DOHH2 (cell line): ENCODE data around the gene ABCD3.

ENCODE experiments used
- H3F3A ChIP-seq: fragments of 200-600 bp; sonication (generic), shearing (Covaris generic); 2 replicates; pipeline ENCODE4 v1.6.0; 2016; ENCODE audit warnings: antibody characterized with exemption, mild to moderate bottlenecking; ENCODE audit not compliant: control insufficient read depth, insufficient read depth
- H3K27ac ChIP-seq: fragments of 200-600 bp; sonication (generic); 2 replicates; pipeline ENCODE4 v1.5.1; 2014; ENCODE audit warnings: low read depth, mild to moderate bottlenecking, low read length, moderate library complexity
- H3K27me3 ChIP-seq: fragments of 200-600 bp; sonication (generic); 2 replicates; pipeline ENCODE4 v1.6.1; 2014; ENCODE audit warnings: mild to moderate bottlenecking, low read length, mixed read lengths; ENCODE audit not compliant: control insufficient read depth
- H3K36me3 ChIP-seq: fragments of 200-600 bp; sonication (generic); 2 replicates; pipeline ENCODE4 v1.6.1; 2014; ENCODE audit warnings: mild to moderate bottlenecking, low read length, moderate library complexity, mixed read lengths; ENCODE audit not compliant: control insufficient read depth
- H3K4me1 ChIP-seq: fragments of 200-600 bp; sonication (generic); 2 replicates; pipeline ENCODE4 v1.6.1; 2014; ENCODE audit warnings: mild to moderate bottlenecking, low read length, mixed read lengths; ENCODE audit not compliant: control insufficient read depth
- H3K4me2 ChIP-seq: fragments of 200-600 bp; sonication (generic); 2 replicates; pipeline ENCODE4 v1.6.0; 2014; ENCODE audit warnings: mild to moderate bottlenecking, low read length, moderate library complexity
- H3K4me3 ChIP-seq: fragments of 200-600 bp; sonication (generic); 2 replicates; pipeline ENCODE4 v1.5.1; 2014; ENCODE audit warnings: mild to moderate bottlenecking, low read length, mixed read lengths
- H3K79me2 ChIP-seq: fragments of 200-600 bp; sonication (generic); 2 replicates; pipeline ENCODE4 v1.6.1; 2014; ENCODE audit warnings: mild to moderate bottlenecking, low read length, mixed read lengths; ENCODE audit not compliant: control insufficient read depth
- H3K9me2 ChIP-seq: fragments of 200-600 bp; sonication (generic); replicated peaks from 2 replicates; pipeline ENCODE4 v1.6.1; 2014; ENCODE audit warnings: mild to moderate bottlenecking, low read length, mixed read lengths; ENCODE audit not compliant: control insufficient read depth
- H3K9me3 ChIP-seq: fragments of 200-600 bp; sonication (generic); 2 replicates; pipeline ENCODE4 v1.6.1; 2014; ENCODE audit warnings: antibody characterized with exemption, low read length, mixed read lengths; ENCODE audit not compliant: control insufficient read depth, insufficient read depth
- H4K20me1 ChIP-seq: fragments of 200-600 bp; sonication (generic); 2 replicates; pipeline ENCODE4 v1.6.0; 2014; ENCODE audit warnings: low read depth, mild to moderate bottlenecking, antibody characterized with exemption, low read length, moderate library complexity; ENCODE audit not compliant: control insufficient read depth, insufficient read depth
- CTCF ChIP-seq: fragments of 200-600 bp; sonication (generic); IDR thresholded peaks from one replicate; pipeline ENCODE4 v1.5.1; 2014; ENCODE audit warnings: antibody characterized with exemption, mild to moderate bottlenecking, low read depth, low read length; ENCODE audit not compliant: poor library complexity, severe bottlenecking
- EZH2phosphoT487 ChIP-seq: fragments of 200-600 bp; sonication (generic); IDR thresholded peaks from 2 replicates; pipeline ENCODE4 v1.6.1; 2017; ENCODE audit warnings: borderline replicate concordance, mild to moderate bottlenecking, antibody characterized with exemption, low read length, moderate library complexity, mixed read lengths

Gene ABCD3

GRCh38 chr1:94456736-94457135 is 38.5 kb downstream of the ABCD3 start:
- H3F3A ChIP-seq: no peaks in the 10 kb centered on the region
- no peak overlapping the region for H3K27ac ChIP-seq
- peaks cover 14% of the 10 kb centered on the region for H3K36me3 ChIP-seq
- H3K9me2 ChIP-seq: no peaks in the 10 kb centered on the region
- H3K4me1 ChIP-seq: no peaks in the 10 kb centered on the region
- H3K4me2 ChIP-seq: no peak overlapping the region
- H3K79me2 ChIP-seq: no peaks in the 10 kb centered on the region
- H3K9me3 ChIP-seq: peaks cover 3% of the 10 kb centered on the region
- TF ChIP-seq EZH2phosphoT487 (no peak), CTCF (no peak)
- H4K20me1 ChIP-seq: no peaks in the 10 kb centered on the region
- H3K4me3 ChIP-seq: no peak overlapping the region
- no peaks in the 10 kb centered on the region for H3K27me3 ChIP-seq

- Histone ChIP-seq H3K4me1 (no peaks in the 10 kb centered on the region), H3K9me3 (no peaks in the 10 kb centered on the region), H3K79me2 (no peaks in the 10 kb centered on the region), H3K27ac (no peak overlapping the region), H3F3A (no peaks in the 10 kb centered on the region), H3K27me3 (no peaks in the 10 kb centered on the region), H3K9me2 (no peaks in the 10 kb centered on the region), H4K20me1 (no peaks in the 10 kb centered on the region), H3K4me3 (no peak overlapping the region), H3K4me2 (no peak overlapping the region), H3K36me3 (peaks cover 13% of the 10 kb centered on the region; the same call in 1 of the 2 replicates)
- TF ChIP-seq EZH2phosphoT487 (no peak), CTCF (no peak)
Observed at GRCh38 chr1:94462606-94463005, 44.4 kb downstream of the ABCD3 start.

GRCh38 chr1:94463056-94463764 is 45.0 kb downstream of the ABCD3 start:
- Histone ChIP-seq H4K20me1 (no peaks in the 10 kb centered on the region), H3K79me2 (no peaks in the 10 kb centered on the region), H3K4me1 (no peaks in the 10 kb centered on the region), H3K4me3 (no peak overlapping the region), H3K9me2 (no peaks in the 10 kb centered on the region), H3K27me3 (no peaks in the 10 kb centered on the region), H3K36me3 (peaks cover 13% of the 10 kb centered on the region; the same call in 1 of the 2 replicates), H3K4me2 (no peak overlapping the region), H3K27ac (no peak overlapping the region), H3F3A (no peaks in the 10 kb centered on the region), H3K9me3 (no peaks in the 10 kb centered on the region)
- no peak for TF ChIP-seq EZH2phosphoT487
- TF ChIP-seq CTCF: no peak
